Ammon's horn (tissue), 1 donor: ENCODE data around the gene PHF24.
"Not testable (repeated sequence)": the region's sequence is repeated elsewhere in the genome, so short reads cannot be mapped to it uniquely, and the experiment has no call there.

Source experiments
- DNase-seq: peaks from one replicate; pipeline ENCODE4 v3.0.0-alpha.2; 2016; ENCODE audit warnings: low spot score

Gene PHF24

GRCh38 chr9:34957492-34958410, at the start of gene PHF24:
Gene PHF24 (plus strand): TSS chr9:34958285. CDS start chr9:34971299, 13,014 bp downstream.
- DNase-seq: no peak

DNA sequence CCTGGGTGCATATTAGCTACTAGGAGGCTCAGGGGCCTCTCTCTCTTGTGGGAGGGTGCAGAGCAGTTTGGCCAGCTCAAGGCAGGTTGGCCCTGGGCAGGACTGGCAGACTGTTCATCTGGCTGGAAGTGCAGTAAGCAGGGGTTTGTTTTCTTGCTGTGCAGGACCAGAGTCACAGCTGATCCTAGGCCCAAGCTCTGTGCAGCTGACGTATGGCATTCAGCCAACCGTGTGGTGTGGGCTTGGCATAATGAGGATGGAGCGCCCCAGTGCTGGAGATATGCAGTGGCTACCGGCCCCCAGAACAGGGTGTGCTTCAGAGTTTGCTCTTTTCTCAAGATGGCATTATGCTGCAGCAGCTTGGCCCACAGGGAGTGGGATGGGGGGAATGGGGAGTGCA, 31.0 kb upstream of the PHF24 start:
- peak; percentile 73 for DNase-seq

- DNase-seq: no peak
Measured at GRCh38 chr9:34928921-34929320, 29.2 kb upstream of the PHF24 start.

DNA sequence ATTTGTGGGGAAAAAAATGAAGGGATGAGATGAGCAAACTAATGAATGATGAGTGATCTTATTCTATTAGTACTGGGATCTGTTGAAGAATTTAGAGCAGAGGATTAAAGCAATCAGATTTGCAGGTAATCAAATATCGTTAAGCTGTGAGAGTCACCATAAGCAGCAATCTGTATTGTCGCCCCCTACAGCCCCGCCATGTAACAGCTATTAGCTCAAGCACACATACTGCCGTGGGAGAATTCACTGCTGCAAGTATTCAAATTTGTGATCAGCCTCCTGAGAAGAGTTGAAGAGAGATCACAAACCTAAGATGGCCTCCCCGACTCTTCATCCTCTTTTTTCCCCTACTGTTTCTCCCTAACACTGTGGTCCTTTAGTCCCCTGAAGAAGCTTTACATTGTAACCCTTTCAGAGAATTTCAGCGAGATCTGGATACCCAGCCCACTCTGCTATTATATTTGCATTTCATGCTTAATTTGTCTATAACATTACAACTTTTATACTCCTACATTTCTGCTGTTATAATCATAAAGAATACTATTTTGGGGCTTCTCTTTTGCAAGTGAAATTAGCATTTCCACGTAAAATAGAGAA, 28.5 kb upstream of the PHF24 start:
- DNase-seq: peak; percentile 63

DNA sequence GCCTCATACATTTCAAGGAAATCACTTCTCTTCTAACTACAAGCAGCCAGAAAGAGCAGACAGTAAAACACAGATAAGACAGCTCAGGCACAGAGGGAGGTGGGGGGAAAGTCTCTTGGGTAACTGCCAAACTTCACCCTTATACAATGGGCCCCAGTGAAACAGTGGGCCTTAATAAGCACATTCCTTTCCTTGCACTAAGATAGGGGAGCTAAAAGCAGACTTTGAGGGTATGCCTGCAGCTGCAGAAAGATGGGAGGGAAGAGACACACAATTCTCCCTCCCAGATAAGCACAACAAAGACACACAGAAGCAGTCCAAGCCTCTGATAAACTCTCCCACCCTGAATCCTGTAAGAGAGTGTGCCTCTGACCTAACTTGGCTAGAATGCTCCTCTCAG, 18.1 kb upstream of the PHF24 start:
- DNase-seq: not testable (repeated sequence)

DNA sequence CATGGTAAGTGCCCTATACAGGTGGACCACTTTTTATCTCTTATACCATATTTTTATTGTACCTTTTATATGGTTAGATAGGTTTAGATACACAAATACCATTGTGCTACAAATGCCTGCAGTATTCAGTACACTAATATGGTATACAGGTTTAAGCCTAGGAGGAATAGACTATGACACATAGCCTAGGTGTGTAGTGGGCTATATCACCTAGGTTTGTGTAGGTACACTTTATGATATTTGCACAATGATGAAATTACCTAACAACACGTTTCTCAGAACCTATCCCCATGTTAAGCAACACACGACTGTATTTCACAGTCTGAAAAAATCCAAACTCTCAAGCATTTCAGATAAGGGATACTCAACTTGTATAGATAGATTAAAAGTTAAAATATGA, 9.6 kb upstream of the PHF24 start:
- DNase-seq: no peak

- DNase-seq: peak; percentile 52
Measured at GRCh38 chr9:34954225-34954624, 3.9 kb upstream of the PHF24 start.

GRCh38 chr9:34956066-34956465, 2.0 kb upstream of the PHF24 start:
- DNase-seq: not testable (repeated sequence)

DNA sequence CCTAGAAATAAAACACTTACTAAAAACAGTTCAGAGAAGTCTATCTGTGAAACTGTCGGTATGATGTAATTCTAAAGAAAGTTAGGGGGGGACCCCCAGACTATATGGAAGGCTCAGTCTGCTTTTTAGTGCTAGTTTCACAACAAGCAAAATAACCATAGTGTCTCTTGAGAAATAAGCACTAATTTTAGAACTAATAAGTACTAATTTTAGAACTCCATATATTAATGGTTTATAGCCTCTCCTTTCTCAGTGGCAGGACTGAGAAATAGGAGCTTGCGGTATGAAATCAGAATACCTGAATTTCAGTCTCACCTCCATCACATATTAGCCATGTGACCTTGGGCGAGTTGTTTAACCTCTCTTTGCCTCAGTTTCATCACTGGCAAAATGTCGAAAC, 1.4 kb upstream of the PHF24 start:
- no peak for DNase-seq

GRCh38 chr9:34958411-34958982, 412 bp downstream of the PHF24 start:
- DNase-seq: no peak

DNA sequence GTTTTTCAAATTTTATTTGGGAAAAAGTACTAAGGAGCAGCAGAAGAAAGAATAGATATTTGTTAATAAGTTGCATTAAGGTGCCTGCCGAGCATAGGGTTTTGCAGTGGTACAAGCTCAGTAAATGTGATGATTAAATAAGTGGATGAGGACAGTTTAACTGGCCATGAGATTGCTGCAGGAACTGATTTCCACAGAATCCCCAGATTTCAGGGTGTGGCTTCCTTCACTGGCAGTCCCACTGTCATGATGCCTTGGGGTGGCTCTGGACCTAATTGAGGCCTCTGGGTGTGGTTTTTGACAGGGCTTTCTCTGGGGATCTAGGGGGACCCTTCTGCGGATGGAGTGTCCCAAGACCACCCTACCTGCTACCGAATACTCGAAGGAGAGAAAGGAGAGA, 1.4 kb downstream of the PHF24 start:
- DNase-seq: no peak

DNA sequence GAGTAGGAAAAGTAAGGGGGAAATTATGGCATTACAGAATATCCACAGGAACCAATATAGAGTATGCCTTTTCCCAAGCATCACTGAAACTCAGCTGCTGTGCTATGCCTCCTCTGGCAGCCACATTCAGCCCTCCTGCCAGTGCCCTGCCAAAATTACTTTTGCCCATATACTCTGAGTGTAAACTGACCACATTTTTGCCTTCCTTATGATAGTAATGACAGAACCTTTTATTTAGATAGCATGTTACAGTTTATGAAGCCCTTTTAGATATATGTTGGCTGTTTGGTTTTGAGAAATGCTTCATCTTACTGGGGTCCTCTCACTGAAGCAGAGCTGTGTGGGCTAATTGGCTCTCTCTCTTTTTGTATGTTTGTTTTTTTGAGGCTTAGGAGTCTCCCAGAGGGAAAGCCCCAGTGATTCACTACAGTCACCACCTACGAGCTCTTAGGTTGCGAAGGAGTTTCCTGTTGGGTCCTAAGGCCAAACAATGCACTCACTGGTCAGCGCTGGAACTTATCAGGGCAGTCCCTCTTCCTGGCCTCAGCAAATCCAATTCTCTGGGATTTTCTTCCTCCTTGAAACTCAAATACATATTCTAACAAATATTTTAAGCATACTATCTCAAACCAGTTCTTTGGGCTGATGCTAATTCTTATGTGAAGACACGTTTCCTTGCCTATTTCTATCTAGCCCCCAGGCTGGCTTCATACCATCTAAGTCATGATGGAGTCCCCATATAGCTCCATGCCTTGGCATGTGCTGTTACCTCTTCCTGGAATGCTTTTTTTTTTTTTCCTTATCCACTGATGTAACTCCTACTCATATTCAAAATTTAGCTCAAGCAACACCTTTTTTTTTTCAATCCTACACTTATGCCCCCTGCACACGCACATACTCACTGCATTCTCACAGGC, 3.7 kb downstream of the PHF24 start:
- DNase-seq: no peak

DNA sequence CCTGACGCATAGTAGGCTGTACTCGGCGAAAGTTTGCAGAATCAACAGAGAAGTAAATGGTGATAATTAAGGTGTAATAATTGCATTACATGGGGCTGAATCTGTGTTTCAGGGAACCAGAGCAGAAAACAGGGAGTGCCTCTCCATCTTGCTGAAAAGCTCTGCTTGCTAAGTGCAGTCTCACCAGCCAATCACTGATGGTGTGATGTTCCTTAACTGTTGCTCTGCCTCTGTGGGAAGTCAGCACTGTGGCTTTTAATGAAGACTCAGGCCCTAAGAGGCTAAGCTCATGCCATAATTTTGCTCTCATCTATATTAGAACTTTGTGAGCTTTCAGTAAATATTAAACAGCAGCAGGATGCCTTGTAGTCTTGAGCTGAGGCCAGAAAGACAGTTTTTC, 4.5 kb downstream of the PHF24 start:
- DNase-seq: peak; percentile 50

DNA sequence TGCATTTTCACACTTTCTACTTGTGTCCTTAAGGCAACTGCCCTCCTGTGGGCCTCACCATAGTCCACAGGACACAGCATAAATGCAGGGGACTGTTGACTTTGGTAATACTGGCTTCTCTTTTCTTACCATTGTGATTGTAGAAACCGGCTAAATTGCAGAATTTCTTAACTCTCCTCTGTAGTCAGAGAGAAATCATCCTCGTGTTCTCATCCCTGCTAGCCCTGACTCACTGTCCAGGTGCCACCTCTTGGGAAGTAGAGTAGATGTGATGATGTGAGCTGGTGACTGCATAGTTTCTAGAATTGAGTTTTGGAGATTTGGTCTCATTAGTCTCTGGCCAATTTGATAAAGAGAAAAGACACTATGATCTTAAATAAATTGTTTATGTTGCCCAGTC, 5.5 kb downstream of the PHF24 start:
- DNase-seq: no peak

GRCh38 chr9:34964458-34964857, 6.4 kb downstream of the PHF24 start:
- no peak for DNase-seq

GRCh38 chr9:34971146-34971811, 13.2 kb downstream of the PHF24 start:
- DNase-seq: no peak

DNA sequence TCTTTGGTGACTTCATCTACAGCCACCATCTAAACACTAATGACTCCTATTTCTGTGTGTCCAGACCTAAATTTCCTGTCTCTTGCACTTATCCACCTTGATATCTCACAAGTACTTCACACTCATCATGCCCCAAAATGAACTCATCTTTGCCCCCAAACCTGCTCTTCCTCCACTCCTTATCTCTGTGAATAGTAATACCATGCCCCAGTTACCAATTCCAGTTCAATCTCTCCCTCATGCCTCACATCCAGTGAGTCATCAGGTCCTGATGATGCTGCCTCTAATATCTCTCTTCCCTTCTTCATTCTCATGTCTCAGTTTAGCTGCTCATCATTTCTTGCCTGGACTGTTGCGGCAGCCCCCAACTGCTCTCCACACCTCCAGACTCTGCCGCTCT, 16.6 kb downstream of the PHF24 start:
- DNase-seq: no peak

- DNase-seq: no peak
Measured at GRCh38 chr9:34976441-34976840, 18.4 kb downstream of the PHF24 start.

DNA sequence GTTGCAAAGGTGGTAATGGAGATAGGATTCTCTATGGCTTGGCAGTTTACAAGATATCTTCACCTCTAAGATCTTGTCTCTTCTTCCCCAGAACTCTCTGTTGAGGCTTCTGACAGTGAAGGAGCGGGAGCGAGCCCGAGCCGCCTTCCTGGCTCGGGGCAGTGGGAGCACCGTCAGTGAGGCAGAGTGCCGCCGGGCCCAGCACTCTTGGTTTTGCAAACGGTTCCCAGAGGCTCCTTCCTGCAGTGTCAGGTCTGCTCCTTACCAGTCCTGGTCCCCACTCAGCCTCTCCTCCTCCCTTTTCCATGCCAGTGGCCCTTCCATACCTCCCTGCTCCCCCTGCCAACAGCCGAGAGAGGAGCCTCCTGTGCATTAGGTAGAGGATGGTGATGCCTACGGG, 18.9 kb downstream of the PHF24 start:
- no peak for DNase-seq

GRCh38 chr9:34980181-34980761, 22.2 kb downstream of the PHF24 start:
- DNase-seq: no peak

- no peak for DNase-seq
Measured at GRCh38 chr9:34982361-34982760, 24.3 kb downstream of the PHF24 start.
